ENCODE data around the gene OS9. TPM values are rescaled to one million over a fixed set of nuclear protein-coding genes. Genes with fewer than 3 reads are reported as not detected.
A peak's percentile ranks its signal among the peaks of the same experiment; 100 is the strongest.

Gene OS9
- total and polyA plus RNA-seq, 4 experiments from 2014 or later = 56.6 to 195 (median 131) TPM

DNA sequence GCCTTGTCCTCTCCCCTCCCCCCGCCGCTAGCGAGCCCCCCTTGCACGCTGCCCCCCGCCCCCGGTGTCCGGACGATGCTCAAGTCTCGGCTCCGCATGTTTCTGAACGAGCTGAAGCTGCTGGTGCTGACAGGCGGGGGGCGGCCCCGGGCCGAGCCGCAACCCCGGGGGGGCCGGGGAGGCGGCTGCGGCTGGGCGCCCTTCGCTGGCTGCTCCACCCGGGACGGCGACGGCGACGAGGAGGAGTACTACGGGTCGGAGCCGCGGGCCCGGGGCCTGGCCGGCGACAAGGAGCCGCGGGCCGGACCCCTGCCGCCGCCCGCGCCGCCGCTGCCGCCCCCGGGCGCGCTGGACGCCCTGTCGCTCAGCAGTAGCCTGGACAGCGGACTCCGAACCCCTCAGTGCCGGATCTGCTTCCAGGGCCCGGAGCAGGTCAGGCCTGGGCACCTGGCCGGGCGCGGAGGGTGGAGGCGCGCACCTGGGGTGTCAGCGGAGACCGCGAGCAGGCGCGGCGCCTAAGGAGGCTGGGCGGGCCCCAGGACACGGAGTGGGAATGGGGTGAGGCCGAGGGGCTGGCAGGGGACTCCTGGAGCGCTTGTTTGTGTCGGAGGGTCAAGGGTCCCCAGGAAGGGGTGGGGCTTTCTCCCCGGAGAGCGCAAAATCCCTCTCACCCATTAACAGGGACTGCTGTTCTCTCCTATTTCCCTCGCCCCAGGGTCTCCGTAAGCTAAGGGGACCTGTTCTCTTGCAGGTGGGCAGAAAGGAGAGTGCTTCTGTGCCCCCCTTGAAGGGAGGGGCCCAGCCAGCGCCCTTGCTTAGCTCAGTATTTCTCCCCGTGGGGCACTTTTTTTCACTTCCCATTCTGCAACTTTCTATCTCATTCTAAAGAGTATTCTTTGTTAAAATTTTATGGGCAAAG lies 61.8 kb downstream of the OS9 start:
- no peaks in the 10 kb centered on the region for H3K27me3 ChIP-seq (ENCODE audit: insufficient read depth, low read length)
- ChIA-PET CTCF (ENCODE audit: partially characterized antibody) (interaction anchor here (0.6 to 3.0 kb wide), 27 partner anchors 8 to 182 kb away, joined by 3 to 64 read pairs (median 6); partner anchors contain the start of genes CYP27B1, EEF1AKMT3, METTL1 and OS9), POLR2A (ENCODE audit: partially characterized antibody) (interaction anchor here (0.8 to 3.9 kb wide), 18 partner anchors 10 to 185 kb away, joined by 3 to 36 read pairs (median 5); partner anchors contain the start of genes ATP23, CTDSP2, CYP27B1 and EEF1AKMT3)
- Mint-ChIP-seq H3K27ac (peak overlapping the region; percentile 85 to 95 (median 92)), H3K4me1 (peaks cover 55 to 74% (median 64%) of the 10 kb centered on the region in 4 donors), H3K9me3 (no peaks in the 10 kb centered on the region), H3K27me3 (no peaks in the 10 kb centered on the region), H3K4me3 (peak overlapping the region; percentile 79 to 93 (median 87)), H3K36me3 (peaks cover 16 to 40% of the 10 kb centered on the region in 2 donors)
- H3K4me1 ChIP-seq (ENCODE audit: insufficient read depth, low read length) = peaks cover 65% of the 10 kb centered on the region
- peaks cover 17% of the 10 kb centered on the region for H3K36me3 ChIP-seq (ENCODE audit: insufficient read depth, low read length)
- peak overlapping the region; percentile 50 to 53 for H3K4me3 ChIP-seq (ENCODE audit: low read length in 2 of 2)
- DNase-seq = peak; percentile 44 to 68 (median 50)
- H3K27ac ChIP-seq (ENCODE audit: low read depth, low read length) = peak overlapping the region; percentile 54
- no peaks in the 10 kb centered on the region for H3K9me3 ChIP-seq (ENCODE audit: control insufficient read depth in 1 of 2, low read length in 2 of 2)
- intact Hi-C loops (cut with micrococcal nuclease) = loop anchor here (1.0 to 2.0 kb wide), 3 partner anchors 10 to 150 kb away; no protein-coding TSS in a partner anchor

GRCh38 chr12:57756406-57757341 lies 62.7 kb downstream of the OS9 start:
- H3K9me3 ChIP-seq (ENCODE audit: control insufficient read depth in 1 of 2, low read length in 2 of 2) = no peaks in the 10 kb centered on the region
- H3K4me3 ChIP-seq (ENCODE audit: low read length in 2 of 2) = peak overlapping the region; percentile 50 to 53
- Mint-ChIP-seq H3K9me3 (no peaks in the 10 kb centered on the region), H3K4me1 (peaks cover 45 to 71% (median 56%) of the 10 kb centered on the region in 4 donors), H3K4me3 (peak overlapping the region; percentile 79 to 93 (median 87)), H3K27me3 (no peaks in the 10 kb centered on the region), H3K36me3 (peaks cover 21 to 35% of the 10 kb centered on the region in 2 donors), H3K27ac (peak overlapping the region; percentile 85 to 95 (median 92))
- peak; percentile 65 to 73 (median 70) for DNase-seq
- intact Hi-C loops (cut with micrococcal nuclease) = loop anchor here (1.0 kb wide), 2 partner anchors 9 to 149 kb away; no protein-coding TSS in a partner anchor
- H3K36me3 ChIP-seq (ENCODE audit: insufficient read depth, low read length) = peaks cover 17% of the 10 kb centered on the region
- ChIA-PET CTCF (ENCODE audit: partially characterized antibody) (interaction anchor here (0.6 to 3.0 kb wide), 32 partner anchors 8 to 298 kb away, joined by 3 to 64 read pairs (median 6); partner anchors contain the start of genes CTDSP2, CYP27B1, EEF1AKMT3 and METTL1), POLR2A (ENCODE audit: partially characterized antibody) (interaction anchor here (0.8 to 3.9 kb wide), 21 partner anchors 9 to 184 kb away, joined by 3 to 36 read pairs (median 4); partner anchors contain the start of genes ATP23, CTDSP2, CYP27B1 and EEF1AKMT3)
- peaks cover 55% of the 10 kb centered on the region for H3K4me1 ChIP-seq (ENCODE audit: insufficient read depth, low read length)
- peak overlapping the region; percentile 54 for H3K27ac ChIP-seq (ENCODE audit: low read depth, low read length)
- H3K27me3 ChIP-seq (ENCODE audit: insufficient read depth, low read length) = no peaks in the 10 kb centered on the region

DNA sequence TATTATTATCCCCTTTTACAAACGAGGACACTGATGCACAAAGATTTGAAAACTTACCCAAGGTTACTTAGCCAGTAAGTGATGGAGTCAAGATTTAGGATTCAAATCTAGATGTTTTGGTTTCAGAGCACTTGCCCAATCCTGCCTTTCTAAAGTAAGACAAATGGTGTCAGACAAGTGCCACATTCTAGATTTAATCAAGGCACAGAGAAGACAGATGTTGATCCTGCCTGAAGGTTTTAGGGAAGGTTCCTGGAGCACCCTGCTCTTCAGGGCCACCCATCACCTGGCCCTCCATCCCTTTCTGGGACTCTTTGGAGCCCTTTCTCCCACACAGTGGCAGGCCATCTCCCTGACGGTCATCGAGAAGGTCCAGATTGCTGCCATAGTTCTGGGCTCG lies 63.8 kb downstream of the OS9 start:
- Mint-ChIP-seq H3K4me3 (peak overlapping the region in 1 of 8 donors; percentile 59), H3K27me3 (no peaks in the 10 kb centered on the region), H3K9me3 (no peaks in the 10 kb centered on the region), H3K4me1 (peaks cover 38 to 60% (median 47%) of the 10 kb centered on the region in 4 donors), H3K27ac (peak overlapping the region in 2 of 7 donors; percentile 19 to 91), H3K36me3 (peaks cover 21 to 28% of the 10 kb centered on the region in 2 donors)
- peaks cover 48% of the 10 kb centered on the region for H3K4me1 ChIP-seq (ENCODE audit: insufficient read depth, low read length)
- H3K27ac ChIP-seq (ENCODE audit: low read depth, low read length) = no peak overlapping the region
- ChIA-PET POLR2A (ENCODE audit: partially characterized antibody) (interaction anchor here (1.8 to 3.9 kb wide), 2 partner anchors 16 to 147 kb away, joined by 8 to 34 read pairs; no protein-coding TSS in a partner anchor), CTCF (ENCODE audit: partially characterized antibody) (interaction anchor here (1.4 to 3.0 kb wide), 5 partner anchors 9 to 146 kb away, joined by 3 to 64 read pairs (median 36); partner anchors contain the start of genes CTDSP2, CYP27B1, TSFM and TSPAN31)
- no peak for DNase-seq
- intact Hi-C loops (cut with micrococcal nuclease) = no loop called here
- peaks cover 17% of the 10 kb centered on the region for H3K36me3 ChIP-seq (ENCODE audit: insufficient read depth, low read length)
- no peaks in the 10 kb centered on the region for H3K27me3 ChIP-seq (ENCODE audit: insufficient read depth, low read length)
- no peak overlapping the region for H3K4me3 ChIP-seq (ENCODE audit: low read length in 2 of 2)
- H3K9me3 ChIP-seq (ENCODE audit: control insufficient read depth in 1 of 2, low read length in 2 of 2) = no peaks in the 10 kb centered on the region

GRCh38 chr12:57758552-57759359 lies 64.8 kb downstream of the OS9 start:
- Mint-ChIP-seq H3K4me1 (peaks cover 29 to 54% (median 37%) of the 10 kb centered on the region in 4 donors), H3K36me3 (peaks cover 21 to 28% of the 10 kb centered on the region in 2 donors), H3K9me3 (no peaks in the 10 kb centered on the region), H3K27me3 (peaks cover 0 to 2% of the 10 kb centered on the region in 2 donors), H3K27ac (peak overlapping the region in 5 of 7 donors; percentile 32 to 82 (median 79)), H3K4me3 (peak overlapping the region in 1 of 8 donors; percentile 64)
- Histone ChIP-seq H3K4me3 (ENCODE audit: low read length in 2 of 2) (no peak overlapping the region), H3K9me3 (ENCODE audit: control insufficient read depth in 1 of 2, low read length in 2 of 2) (no peaks in the 10 kb centered on the region), H3K36me3 (ENCODE audit: insufficient read depth, low read length) (peaks cover 17% of the 10 kb centered on the region), H3K27ac (ENCODE audit: low read depth, low read length) (no peak overlapping the region), H3K4me1 (ENCODE audit: insufficient read depth, low read length) (peaks cover 38% of the 10 kb centered on the region), H3K27me3 (ENCODE audit: insufficient read depth, low read length) (no peaks in the 10 kb centered on the region)
- CTCF ChIA-PET (ENCODE audit: partially characterized antibody) = interaction anchor here (0.9 to 4.3 kb wide), 15 partner anchors 10 to 174 kb away, joined by 3 to 58 read pairs (median 6); partner anchors contain the start of genes CYP27B1 and TSFM
- no peak for DNase-seq
- POLR2A ChIA-PET (ENCODE audit: partially characterized antibody) = interaction anchor here (0.8 to 1.9 kb wide), 6 partner anchors 9 to 52 kb away, joined by 3 to 6 read pairs (median 3); partner anchors contain the start of gene TSFM
- intact Hi-C loops (cut with micrococcal nuclease) = loop anchor here (1.0 kb wide), 1 partner anchor 24 kb away; the partner anchor contains the start of gene TSFM

GRCh38 chr12:57759360-57759980 lies 65.5 kb downstream of the OS9 start:
- ChIA-PET CTCF (ENCODE audit: partially characterized antibody) (interaction anchor here (0.7 to 4.3 kb wide), 24 partner anchors 10 to 144 kb away, joined by 3 to 58 read pairs (median 5); partner anchors contain the start of genes AVIL, CYP27B1, EEF1AKMT3 and METTL1), POLR2A (ENCODE audit: partially characterized antibody) (interaction anchor here (0.8 to 1.9 kb wide), 7 partner anchors 8 to 139 kb away, joined by 3 to 6 read pairs (median 3); partner anchors contain the start of gene TSPAN31)
- Histone ChIP-seq H3K4me1 (ENCODE audit: insufficient read depth, low read length) (peaks cover 33% of the 10 kb centered on the region), H3K36me3 (ENCODE audit: insufficient read depth, low read length) (peaks cover 17% of the 10 kb centered on the region), H3K4me3 (ENCODE audit: low read length in 2 of 2) (no peak overlapping the region), H3K27ac (ENCODE audit: low read depth, low read length) (no peak overlapping the region), H3K9me3 (ENCODE audit: control insufficient read depth in 1 of 2, low read length in 2 of 2) (no peaks in the 10 kb centered on the region), H3K27me3 (ENCODE audit: insufficient read depth, low read length) (no peaks in the 10 kb centered on the region)
- H3K4me3 Mint-ChIP-seq = peak overlapping the region in 3 of 8 donors; percentile 39 to 70 (median 64)
- H3K4me1 Mint-ChIP-seq = peaks cover 25 to 54% (median 35%) of the 10 kb centered on the region in 4 donors
- peaks cover 3 to 6% of the 10 kb centered on the region in 2 donors for H3K27me3 Mint-ChIP-seq
- H3K36me3 Mint-ChIP-seq = peaks cover 21 to 28% of the 10 kb centered on the region in 2 donors
- peak in 4 of 5 donors; percentile 47 to 65 (median 56) for DNase-seq
- intact Hi-C loops (cut with micrococcal nuclease) = loop anchor here (1.0 kb wide), 1 partner anchor 23 kb away; the partner anchor contains the start of gene TSFM
- H3K27ac Mint-ChIP-seq = peak overlapping the region in 5 of 7 donors; percentile 32 to 82 (median 79)
- H3K9me3 Mint-ChIP-seq = no peaks in the 10 kb centered on the region
